Calu3 (cell line): ENCODE measurements around the gene PLA2G4A. TPM values are rescaled to one million over a fixed set of nuclear protein-coding genes. Genes with fewer than 3 reads are reported as not detected.

Source experiments
- BruUV-seq: library from RNA; stranded (reverse); fragments of 400-500 nt; replicated peaks from 2 replicates; lab custom pipeline; 2021; lab: Mats Ljungman, UMichigan
- CTCF ChIA-PET: fragments of 300-600 bp; sonication (Branson Sonifier 250); formaldehyde crosslinking; loops from one replicate; lab custom pipeline; 2022; ENCODE audit warnings: antibody characterized with exemption; lab: Charles Lee
- DNase-seq: peaks from one replicate; pipeline ENCODE4 v3.0.0; 2022
- H3K27ac Mint-ChIP-seq: one replicate; pipeline ENCODE4 v1.8.0; 2022; ENCODE audit warnings: mixed read lengths; ENCODE audit not compliant: unreplicated experiment
- H3K27me3 Mint-ChIP-seq: one replicate; pipeline ENCODE4 v1.8.0; 2022; ENCODE audit warnings: mixed read lengths; ENCODE audit not compliant: unreplicated experiment
- H3K36me3 Mint-ChIP-seq: one replicate; pipeline ENCODE4 v1.8.0; 2022; ENCODE audit warnings: mild to moderate bottlenecking, moderate library complexity, mixed read lengths; ENCODE audit not compliant: insufficient read depth, unreplicated experiment
- H3K4me1 Mint-ChIP-seq: one replicate; pipeline ENCODE4 v1.8.0; 2022; ENCODE audit warnings: mild to moderate bottlenecking, low read depth, mixed read lengths; ENCODE audit not compliant: unreplicated experiment
- H3K4me3 Mint-ChIP-seq: one replicate; pipeline ENCODE4 v1.8.0; 2022; ENCODE audit warnings: mild to moderate bottlenecking, low read depth, moderate library complexity, mixed read lengths; ENCODE audit not compliant: unreplicated experiment
- H3K9me3 Mint-ChIP-seq: one replicate; pipeline ENCODE4 v1.8.0; 2022; ENCODE audit warnings: low read depth, mixed read lengths; ENCODE audit not compliant: unreplicated experiment
- CTCF ChIP-seq: fragments of 200-600 bp; IDR thresholded peaks from one replicate; pipeline ENCODE4 v1.8.0; 2022; ENCODE audit warnings: antibody characterized with exemption; ENCODE audit not compliant: unreplicated experiment
- intact Hi-C: fragments of 100-400 bp; cut with micrococcal nuclease; formaldehyde crosslinking; loops from one replicate; pipeline ENCODE4 v1.10.0; 2022; ENCODE audit not compliant: unreplicated experiment
- total RNA-seq: library from RNA; stranded (reverse); gene quantifications from 2 replicates; pipeline ENCODE4 v1.2.3, GENCODE V29; 2022

The PLA2G4A gene
- total RNA-seq, 1 experiment from 2014 or later, result 36.0 TPM

DNA sequence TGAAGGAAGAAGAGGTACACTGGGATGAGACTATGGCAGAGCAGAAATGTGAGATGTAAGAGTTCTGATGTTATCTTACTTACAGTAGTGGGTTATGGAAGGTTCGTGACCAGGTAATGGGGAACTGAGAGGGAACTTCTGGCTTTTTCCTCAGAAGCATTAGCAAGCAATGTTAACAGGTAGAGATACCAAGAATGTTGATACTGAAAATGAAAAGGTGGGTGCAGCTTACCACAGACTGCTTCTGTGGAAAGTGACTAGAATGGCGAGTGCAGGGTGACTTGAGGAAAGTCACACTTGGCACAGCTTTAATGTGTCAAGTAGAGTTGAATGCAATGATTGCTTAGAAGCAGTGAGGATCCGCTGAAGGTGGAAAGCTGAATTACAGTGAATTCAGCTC, 70.8 kb downstream of the PLA2G4A start:
- H3K4me1 Mint-ChIP-seq, result peaks cover 5% of the 10 kb centered on the region
- intact Hi-C loops, result no loop called here
- no peaks in the 10 kb centered on the region for H3K9me3 Mint-ChIP-seq
- H3K4me3 Mint-ChIP-seq, result no peak overlapping the region
- TF ChIP-seq CTCF, result no peak
- H3K27ac Mint-ChIP-seq, result no peak overlapping the region
- no peak for DNase-seq
- no peaks in the 10 kb centered on the region for H3K27me3 Mint-ChIP-seq
- CTCF ChIA-PET, result interaction anchor here (1.1 kb wide), 1 partner anchor 177 kb away, joined by 3 read pairs; no protein-coding TSS in a partner anchor
- no TSS peak for BruUV-seq
- H3K36me3 Mint-ChIP-seq, result no peaks in the 10 kb centered on the region

- TF ChIP-seq CTCF, result no peak
- H3K36me3 Mint-ChIP-seq, result no peaks in the 10 kb centered on the region
- H3K9me3 Mint-ChIP-seq, result no peaks in the 10 kb centered on the region
- CTCF ChIA-PET, result interaction anchor here (1.1 kb wide), 1 partner anchor 177 kb away, joined by 3 read pairs; no protein-coding TSS in a partner anchor
- no peaks in the 10 kb centered on the region for H3K27me3 Mint-ChIP-seq
- intact Hi-C loops, result no loop called here
- H3K4me3 Mint-ChIP-seq, result no peak overlapping the region
- peaks cover 6% of the 10 kb centered on the region for H3K4me1 Mint-ChIP-seq
- H3K27ac Mint-ChIP-seq, result no peak overlapping the region
- DNase-seq, result no peak
- no TSS peak for BruUV-seq
Measured at GRCh38 chr1:186899977-186900376, 71.2 kb downstream of the PLA2G4A start.

DNA sequence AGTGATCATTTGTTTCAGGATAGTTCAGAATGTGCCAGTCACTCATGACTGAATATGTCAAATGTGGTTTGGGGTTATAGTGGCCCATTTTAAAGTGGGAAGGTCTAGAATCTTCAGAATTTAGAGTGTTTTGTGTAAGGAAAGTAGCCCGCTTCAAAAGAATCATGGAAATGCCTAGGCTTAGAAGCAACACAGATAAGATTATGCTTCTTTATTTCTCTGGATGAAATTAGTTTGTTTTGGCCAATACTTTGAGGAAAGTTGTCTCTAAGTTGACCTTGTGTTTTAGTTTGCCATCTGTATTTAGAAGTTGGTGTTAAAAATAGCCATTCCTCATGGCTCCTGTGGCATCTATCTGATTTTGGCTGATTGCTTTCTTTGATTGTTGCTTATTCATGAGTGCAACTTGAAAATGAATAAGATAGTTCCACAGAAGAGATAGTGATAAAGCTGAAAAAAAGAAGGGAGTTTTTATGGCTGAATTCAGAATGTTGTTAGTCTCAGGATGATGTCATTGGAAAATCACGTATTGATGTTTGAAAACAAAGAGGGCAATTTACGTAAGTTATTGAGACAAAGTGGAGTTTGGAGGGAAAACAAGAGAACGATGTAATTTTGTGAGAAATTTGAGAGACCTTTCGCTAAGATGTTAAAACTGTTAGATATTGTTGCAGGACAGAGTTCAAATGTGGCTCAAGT, 71.9 kb downstream of the PLA2G4A start:
- CTCF ChIA-PET, result interaction anchor here (1.1 kb wide), 1 partner anchor 178 kb away, joined by 3 read pairs; no protein-coding TSS in a partner anchor
- intact Hi-C loops, result no loop called here
- Mint-ChIP-seq H3K27ac (no peak overlapping the region), H3K36me3 (no peaks in the 10 kb centered on the region), H3K27me3 (no peaks in the 10 kb centered on the region), H3K4me1 (peaks cover 6% of the 10 kb centered on the region), H3K9me3 (no peaks in the 10 kb centered on the region), H3K4me3 (no peak overlapping the region)
- DNase-seq, result no peak
- no TSS peak for BruUV-seq
- no peak for TF ChIP-seq CTCF

DNA sequence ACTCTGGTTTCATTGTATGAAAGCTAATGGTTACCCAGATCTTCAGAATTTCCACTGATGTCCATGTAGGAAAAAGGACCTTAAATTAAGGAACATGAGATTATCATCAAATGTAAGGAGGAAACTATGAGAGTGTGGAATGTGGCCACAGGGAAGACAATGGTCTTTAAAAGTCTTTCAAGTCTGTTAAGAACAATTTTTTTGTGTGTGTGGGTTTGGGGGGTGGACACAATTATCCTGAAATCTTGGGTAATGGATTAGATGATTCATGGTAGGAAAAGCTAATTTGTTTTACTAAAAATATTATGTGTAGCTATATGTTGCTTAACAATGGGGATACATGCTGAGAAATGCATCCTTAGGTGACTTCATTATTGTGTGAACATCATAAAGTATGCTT, 72.9 kb downstream of the PLA2G4A start:
- Mint-ChIP-seq H3K9me3 (no peaks in the 10 kb centered on the region), H3K36me3 (no peaks in the 10 kb centered on the region), H3K4me3 (no peak overlapping the region), H3K27me3 (no peaks in the 10 kb centered on the region), H3K27ac (no peak overlapping the region), H3K4me1 (peaks cover 6% of the 10 kb centered on the region)
- intact Hi-C loops, result no loop called here
- CTCF ChIA-PET, result no interaction called here
- no peak for TF ChIP-seq CTCF
- no TSS peak for BruUV-seq
- no peak for DNase-seq
